Measurements from ENCODE around the gene VEPH1.

Gene VEPH1

GRCh38 chr3:157502916-157503595 is at the start of gene VEPH1:
Gene VEPH1 (minus strand): TSS chr3:157503416. CDS start chr3:157495349, 8,067 bp downstream.
- Histone ChIP-seq H3K4me1 (ENCODE audit: control insufficient read depth in 5 of 5, insufficient read depth in 5 of 5, low read length in 5 of 5) (peaks cover 0 to 14% (median 12%) of the 10 kb centered on the region in 5 donors), H3K9me3 (ENCODE audit: control insufficient read depth in 5 of 5, low read length in 5 of 5) (peaks cover 0 to 4% (median 0%) of the 10 kb centered on the region in 5 donors), H3K4me3 (ENCODE audit: low read depth in 1 of 5, low read length in 5 of 5) (no peak within 1 kb of the TSS), H3K27ac (ENCODE audit: low read depth, low read length) (no peak within 1 kb of the TSS), H3K9ac (ENCODE audit: low read length in 5 of 5) (no peak within 1 kb of the TSS), H3K27me3 (ENCODE audit: control insufficient read depth in 5 of 5, insufficient read depth in 4 of 5, low read length in 5 of 5) (peaks cover 0 to 11% (median 6%) of the 10 kb centered on the region in 5 donors), H3K36me3 (ENCODE audit: control insufficient read depth in 5 of 5, insufficient read depth in 5 of 5, low read length in 5 of 5) (no peaks in the 10 kb centered on the region)

DNA sequence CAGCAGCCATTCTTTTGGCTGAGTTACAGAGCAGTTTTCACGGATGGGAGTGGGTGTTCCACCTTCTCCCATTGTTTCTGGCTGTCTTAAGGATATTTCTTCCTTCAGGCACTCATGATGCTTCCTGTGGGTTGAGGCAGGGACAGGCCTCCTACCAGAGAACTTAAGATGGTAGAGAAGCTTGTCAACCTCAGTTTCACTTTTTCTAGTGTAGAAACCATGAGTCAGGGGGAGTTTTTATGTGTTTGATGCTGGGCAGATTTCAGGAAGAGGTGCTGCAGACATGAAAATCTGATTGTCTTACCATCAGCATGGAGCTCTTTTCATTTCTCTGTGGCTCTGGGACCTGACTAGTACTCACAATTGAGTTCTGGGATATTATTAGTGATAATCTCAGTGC is 48.7 kb upstream of the VEPH1 start:
- H3K9me3 ChIP-seq (ENCODE audit: control insufficient read depth in 5 of 5, low read length in 5 of 5) = peaks cover 0 to 4% (median 2%) of the 10 kb centered on the region in 5 donors
- peaks cover 6 to 23% (median 15%) of the 10 kb centered on the region in 5 donors for H3K36me3 ChIP-seq (ENCODE audit: control insufficient read depth in 5 of 5, insufficient read depth in 5 of 5, low read length in 5 of 5)
- H3K9ac ChIP-seq (ENCODE audit: low read length in 5 of 5) = no peak overlapping the region
- no peaks in the 10 kb centered on the region for H3K27me3 ChIP-seq (ENCODE audit: control insufficient read depth in 5 of 5, insufficient read depth in 4 of 5, low read length in 5 of 5)
- H3K4me3 ChIP-seq (ENCODE audit: low read depth in 1 of 5, low read length in 5 of 5) = no peak overlapping the region
- H3K27ac ChIP-seq (ENCODE audit: low read depth, low read length) = no peak overlapping the region
- peaks cover 0 to 18% (median 0%) of the 10 kb centered on the region in 5 donors for H3K4me1 ChIP-seq (ENCODE audit: control insufficient read depth in 5 of 5, insufficient read depth in 5 of 5, low read length in 5 of 5)

GRCh38 chr3:157549498-157549897 is 46.3 kb upstream of the VEPH1 start:
- Histone ChIP-seq H3K4me3 (ENCODE audit: low read depth in 1 of 5, low read length in 5 of 5) (no peak overlapping the region), H3K36me3 (ENCODE audit: control insufficient read depth in 5 of 5, insufficient read depth in 5 of 5, low read length in 5 of 5) (peaks cover 0 to 12% (median 10%) of the 10 kb centered on the region in 5 donors), H3K9ac (ENCODE audit: low read length in 5 of 5) (no peak overlapping the region), H3K4me1 (ENCODE audit: control insufficient read depth in 5 of 5, insufficient read depth in 5 of 5, low read length in 5 of 5) (peaks cover 0 to 24% (median 1%) of the 10 kb centered on the region in 5 donors), H3K27ac (ENCODE audit: low read depth, low read length) (peak overlapping the region; percentile 44), H3K9me3 (ENCODE audit: control insufficient read depth in 5 of 5, low read length in 5 of 5) (peaks cover 0 to 4% (median 2%) of the 10 kb centered on the region in 5 donors), H3K27me3 (ENCODE audit: control insufficient read depth in 5 of 5, insufficient read depth in 4 of 5, low read length in 5 of 5) (no peaks in the 10 kb centered on the region)

GRCh38 chr3:157544501-157545130 is 41.4 kb upstream of the VEPH1 start:
- peaks cover 0 to 7% (median 4%) of the 10 kb centered on the region in 5 donors for H3K9me3 ChIP-seq (ENCODE audit: control insufficient read depth in 5 of 5, low read length in 5 of 5)
- H3K4me1 ChIP-seq (ENCODE audit: control insufficient read depth in 5 of 5, insufficient read depth in 5 of 5, low read length in 5 of 5) = peaks cover 2 to 34% (median 20%) of the 10 kb centered on the region in 5 donors
- peak overlapping the region; percentile 86 for H3K27ac ChIP-seq (ENCODE audit: low read depth, low read length)
- H3K9ac ChIP-seq (ENCODE audit: low read length in 5 of 5) = peak overlapping the region in 3 of 5 donors; percentile 6 to 51 (median 47)
- peak overlapping the region in 3 of 5 donors; percentile 3 to 35 (median 23) for H3K4me3 ChIP-seq (ENCODE audit: low read depth in 1 of 5, low read length in 5 of 5)
- no peaks in the 10 kb centered on the region for H3K27me3 ChIP-seq (ENCODE audit: control insufficient read depth in 5 of 5, insufficient read depth in 4 of 5, low read length in 5 of 5)
- no peaks in the 10 kb centered on the region for H3K36me3 ChIP-seq (ENCODE audit: control insufficient read depth in 5 of 5, insufficient read depth in 5 of 5, low read length in 5 of 5)

- Histone ChIP-seq H3K27me3 (ENCODE audit: control insufficient read depth in 5 of 5, insufficient read depth in 4 of 5, low read length in 5 of 5) (no peaks in the 10 kb centered on the region), H3K9me3 (ENCODE audit: control insufficient read depth in 5 of 5, low read length in 5 of 5) (peaks cover 0 to 7% (median 4%) of the 10 kb centered on the region in 5 donors), H3K4me3 (ENCODE audit: low read depth in 1 of 5, low read length in 5 of 5) (peak overlapping the region; percentile 61 to 76 (median 71)), H3K36me3 (ENCODE audit: control insufficient read depth in 5 of 5, insufficient read depth in 5 of 5, low read length in 5 of 5) (no peaks in the 10 kb centered on the region), H3K4me1 (ENCODE audit: control insufficient read depth in 5 of 5, insufficient read depth in 5 of 5, low read length in 5 of 5) (peaks cover 2 to 28% (median 20%) of the 10 kb centered on the region in 5 donors), H3K9ac (ENCODE audit: low read length in 5 of 5) (peak overlapping the region in 4 of 5 donors; percentile 60 to 69 (median 68)), H3K27ac (ENCODE audit: low read depth, low read length) (peak overlapping the region; percentile 77)
These were observed 40.4 kb upstream of the VEPH1 start for GRCh38 chr3:157543501-157544035.

DNA sequence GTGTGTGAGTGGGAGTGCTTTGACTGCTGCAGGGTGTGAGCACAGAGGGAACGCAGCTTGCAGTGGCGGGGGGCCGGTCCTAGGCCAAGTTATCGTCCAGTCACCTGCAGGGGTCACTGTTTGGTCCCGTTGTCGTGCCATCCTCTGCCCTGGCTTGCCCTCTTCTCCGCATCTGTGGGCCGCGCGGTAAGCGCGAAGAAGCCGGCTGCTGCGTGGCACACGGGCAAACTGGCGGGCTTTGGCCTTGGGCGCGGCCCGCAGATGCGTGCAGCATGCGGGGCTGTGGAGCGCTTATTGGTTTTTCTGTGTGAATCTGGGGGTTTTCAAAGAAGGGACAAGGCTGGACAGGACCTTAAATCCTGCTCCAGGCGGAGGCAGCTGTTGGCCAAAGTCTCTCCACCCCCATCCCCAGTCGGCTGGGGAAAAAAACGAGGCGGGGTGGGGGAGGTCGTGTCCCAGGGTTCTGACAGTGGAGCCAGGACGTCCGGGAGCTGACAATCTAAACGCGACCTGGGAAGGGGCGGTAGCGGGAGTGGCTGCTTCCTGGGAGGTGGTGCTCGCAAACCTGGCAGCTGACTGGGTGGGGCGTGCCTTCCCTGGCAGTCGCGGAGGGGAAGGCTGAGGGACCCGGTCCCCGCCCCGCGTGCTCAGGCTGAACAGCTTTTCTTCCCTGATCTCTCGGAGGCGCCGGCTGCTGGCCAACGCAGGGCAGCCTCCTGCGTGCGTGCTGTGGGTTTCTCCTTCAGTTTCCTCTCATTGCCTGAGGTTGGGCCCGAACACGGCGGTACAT is 39.7 kb upstream of the VEPH1 start:
- Histone ChIP-seq H3K27ac (ENCODE audit: low read depth, low read length) (peak overlapping the region; percentile 77), H3K36me3 (ENCODE audit: control insufficient read depth in 5 of 5, insufficient read depth in 5 of 5, low read length in 5 of 5) (no peaks in the 10 kb centered on the region), H3K4me1 (ENCODE audit: control insufficient read depth in 5 of 5, insufficient read depth in 5 of 5, low read length in 5 of 5) (peaks cover 2 to 23% (median 20%) of the 10 kb centered on the region in 5 donors), H3K9me3 (ENCODE audit: control insufficient read depth in 5 of 5, low read length in 5 of 5) (peaks cover 0 to 7% (median 4%) of the 10 kb centered on the region in 5 donors), H3K9ac (ENCODE audit: low read length in 5 of 5) (peak overlapping the region in 4 of 5 donors; percentile 60 to 69 (median 68)), H3K27me3 (ENCODE audit: control insufficient read depth in 5 of 5, insufficient read depth in 4 of 5, low read length in 5 of 5) (no peaks in the 10 kb centered on the region), H3K4me3 (ENCODE audit: low read depth in 1 of 5, low read length in 5 of 5) (peak overlapping the region; percentile 61 to 76 (median 71))

GRCh38 chr3:157541506-157542236 is 38.5 kb upstream of the VEPH1 start:
- H3K27ac ChIP-seq (ENCODE audit: low read depth, low read length) = no peak overlapping the region

DNA sequence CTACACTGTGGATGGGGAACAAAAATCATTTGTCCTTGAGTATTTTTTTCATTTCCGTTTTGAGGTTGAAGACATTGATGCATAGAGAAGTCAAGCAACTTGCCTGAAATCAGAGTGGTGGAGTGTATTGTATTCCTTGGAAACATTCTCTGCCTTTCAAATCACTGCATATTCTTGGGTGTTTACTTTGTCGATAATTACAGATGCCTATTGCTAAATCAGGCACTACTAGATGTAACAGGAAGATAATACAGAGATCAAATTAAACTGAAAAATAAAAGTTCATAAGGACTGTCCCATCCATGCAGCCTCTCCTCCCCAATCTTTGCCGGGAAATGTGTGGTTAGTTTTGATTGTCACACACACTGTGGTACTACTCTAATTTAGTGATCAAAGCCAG is 37.4 kb upstream of the VEPH1 start:
- Histone ChIP-seq H3K27me3 (ENCODE audit: control insufficient read depth in 5 of 5, insufficient read depth in 4 of 5, low read length in 5 of 5) (no peaks in the 10 kb centered on the region), H3K9ac (ENCODE audit: low read length in 5 of 5) (no peak overlapping the region), H3K4me1 (ENCODE audit: control insufficient read depth in 5 of 5, insufficient read depth in 5 of 5, low read length in 5 of 5) (peaks cover 2 to 21% (median 16%) of the 10 kb centered on the region in 5 donors), H3K27ac (ENCODE audit: low read depth, low read length) (no peak overlapping the region), H3K4me3 (ENCODE audit: low read depth in 1 of 5, low read length in 5 of 5) (no peak overlapping the region), H3K9me3 (ENCODE audit: control insufficient read depth in 5 of 5, low read length in 5 of 5) (peaks cover 0 to 7% (median 4%) of the 10 kb centered on the region in 5 donors), H3K36me3 (ENCODE audit: control insufficient read depth in 5 of 5, insufficient read depth in 5 of 5, low read length in 5 of 5) (no peaks in the 10 kb centered on the region)

More at GRCh38 chr3:157541506-157542236, 38.5 kb upstream of the VEPH1 start:
- H3K9me3 ChIP-seq (ENCODE audit: control insufficient read depth in 5 of 5, low read length in 5 of 5) = peaks cover 0 to 7% (median 4%) of the 10 kb centered on the region in 5 donors
- no peaks in the 10 kb centered on the region for H3K36me3 ChIP-seq (ENCODE audit: control insufficient read depth in 5 of 5, insufficient read depth in 5 of 5, low read length in 5 of 5)
- no peak overlapping the region for H3K9ac ChIP-seq (ENCODE audit: low read length in 5 of 5)
- H3K27me3 ChIP-seq (ENCODE audit: control insufficient read depth in 5 of 5, insufficient read depth in 4 of 5, low read length in 5 of 5) = no peaks in the 10 kb centered on the region
- no peak overlapping the region for H3K4me3 ChIP-seq (ENCODE audit: low read depth in 1 of 5, low read length in 5 of 5)
- H3K4me1 ChIP-seq (ENCODE audit: control insufficient read depth in 5 of 5, insufficient read depth in 5 of 5, low read length in 5 of 5) = peaks cover 2 to 22% (median 18%) of the 10 kb centered on the region in 5 donors

GRCh38 chr3:157535667-157536066 is 32.5 kb upstream of the VEPH1 start:
- no peaks in the 10 kb centered on the region for H3K9me3 ChIP-seq (ENCODE audit: control insufficient read depth in 5 of 5, low read length in 5 of 5)
- H3K27me3 ChIP-seq (ENCODE audit: control insufficient read depth in 5 of 5, insufficient read depth in 4 of 5, low read length in 5 of 5) = no peaks in the 10 kb centered on the region
- H3K9ac ChIP-seq (ENCODE audit: low read length in 5 of 5) = no peak overlapping the region
- H3K36me3 ChIP-seq (ENCODE audit: control insufficient read depth in 5 of 5, insufficient read depth in 5 of 5, low read length in 5 of 5) = no peaks in the 10 kb centered on the region
- H3K27ac ChIP-seq (ENCODE audit: low read depth, low read length) = no peak overlapping the region
- H3K4me1 ChIP-seq (ENCODE audit: control insufficient read depth in 5 of 5, insufficient read depth in 5 of 5, low read length in 5 of 5) = peaks cover 0 to 3% (median 0%) of the 10 kb centered on the region in 5 donors
- H3K4me3 ChIP-seq (ENCODE audit: low read depth in 1 of 5, low read length in 5 of 5) = no peak overlapping the region
